Mononuclear cell (primary cell): Measurements from ENCODE around the gene MT1HL1. TPM values are rescaled to one million over a fixed set of nuclear protein-coding genes. Genes with fewer than 3 reads are reported as not detected.

Source experiments
- H3K27me3 ChIP-seq: 2 replicates; pipeline ENCODE4 v1.6.0; 2011; ENCODE audit warnings: low read length, control low read depth; ENCODE audit not compliant: insufficient read depth
- H3K4me1 ChIP-seq: 2 replicates; pipeline ENCODE4 v1.5.1; 2011; ENCODE audit warnings: mild to moderate bottlenecking, low read length, control low read depth; ENCODE audit not compliant: insufficient read depth
- H3K4me3 ChIP-seq: 2 replicates; pipeline ENCODE4 v1.5.1; 2011; ENCODE audit warnings: mild to moderate bottlenecking, low read length, moderate library complexity
- H3K9me3 ChIP-seq: 2 replicates; pipeline ENCODE4 v1.5.1; 2011; ENCODE audit warnings: low read depth, mild to moderate bottlenecking, control low read depth, low read length
- total RNA-seq: library from RNA; depleted of rRNA; stranded (reverse); fragments of >200 nt; gene quantifications from one replicate; pipeline ENCODE4 v1.2.3, GENCODE V29; 2012

MT1HL1 gene
- total RNA-seq, 1 donor: not detected

- H3K27me3 ChIP-seq: peaks cover 3% of the 10 kb centered on the region
Observed at GRCh38 chr1:237032029-237032428, 27.8 kb upstream of the MT1HL1 start.

DNA sequence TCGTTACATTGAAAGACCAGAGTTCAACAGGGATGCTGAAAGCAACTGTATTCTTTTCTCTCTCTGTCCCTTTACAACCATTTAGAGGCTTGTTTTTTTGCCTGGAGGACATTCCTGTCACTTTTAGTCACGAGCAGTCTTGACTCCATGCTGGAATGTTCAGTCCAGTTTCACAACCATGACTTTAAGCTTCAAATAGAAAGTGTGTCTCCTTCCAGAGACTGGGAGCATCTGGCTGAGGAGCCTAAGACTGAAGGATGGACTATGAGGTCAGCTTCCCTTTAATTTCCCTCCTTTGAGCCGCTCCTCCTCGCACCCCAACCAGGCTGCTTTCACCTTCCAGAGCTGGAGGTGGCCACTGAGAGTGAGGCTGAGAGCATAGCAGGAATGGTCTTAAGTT, 27.2 kb upstream of the MT1HL1 start:
- Histone ChIP-seq H3K4me1 (no peaks in the 10 kb centered on the region), H3K27me3 (peaks cover 3% of the 10 kb centered on the region), H3K9me3 (no peaks in the 10 kb centered on the region), H3K4me3 (no peak overlapping the region)

More at GRCh38 chr1:237032029-237032428, 27.8 kb upstream of the MT1HL1 start:
- no peak overlapping the region for H3K4me3 ChIP-seq
- no peaks in the 10 kb centered on the region for H3K4me1 ChIP-seq
- no peaks in the 10 kb centered on the region for H3K9me3 ChIP-seq

GRCh38 chr1:237029850-237030535, 25.8 kb upstream of the MT1HL1 start:
- no peaks in the 10 kb centered on the region for H3K9me3 ChIP-seq
- no peak overlapping the region for H3K4me3 ChIP-seq
- peaks cover 3% of the 10 kb centered on the region for H3K27me3 ChIP-seq
- no peaks in the 10 kb centered on the region for H3K4me1 ChIP-seq

GRCh38 chr1:237029240-237029639, 25.0 kb upstream of the MT1HL1 start:
- Histone ChIP-seq H3K9me3 (no peaks in the 10 kb centered on the region), H3K4me1 (no peaks in the 10 kb centered on the region), H3K27me3 (peaks cover 3% of the 10 kb centered on the region), H3K4me3 (no peak overlapping the region)

GRCh38 chr1:237025358-237026074, 21.3 kb upstream of the MT1HL1 start:
- H3K9me3 ChIP-seq: no peaks in the 10 kb centered on the region
- H3K27me3 ChIP-seq: peaks cover 3% of the 10 kb centered on the region
- no peak overlapping the region for H3K4me3 ChIP-seq
- no peaks in the 10 kb centered on the region for H3K4me1 ChIP-seq

DNA sequence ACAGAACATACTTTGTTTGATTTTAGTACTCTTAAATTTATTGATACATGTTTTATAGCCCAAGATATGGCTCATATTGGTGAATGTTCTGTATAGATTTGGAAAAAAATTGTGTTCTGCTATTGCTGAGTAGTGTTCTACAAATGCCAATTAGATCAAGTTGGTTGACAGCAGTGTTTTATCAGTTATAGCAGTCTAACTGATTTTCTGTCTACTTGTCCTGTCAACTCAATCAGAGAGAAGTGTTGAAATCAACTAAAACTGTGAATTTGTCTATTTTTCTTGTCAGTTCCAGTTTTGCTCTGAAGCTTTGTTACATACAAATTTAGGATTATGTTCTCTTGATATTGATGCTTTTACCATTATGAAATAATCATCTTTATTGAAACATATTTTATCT, 14.7 kb upstream of the MT1HL1 start:
- Histone ChIP-seq H3K9me3 (no peaks in the 10 kb centered on the region), H3K27me3 (no peaks in the 10 kb centered on the region), H3K4me1 (no peaks in the 10 kb centered on the region), H3K4me3 (no peak overlapping the region)

- H3K27me3 ChIP-seq: no peaks in the 10 kb centered on the region
- no peaks in the 10 kb centered on the region for H3K4me1 ChIP-seq
- no peak overlapping the region for H3K4me3 ChIP-seq
- H3K9me3 ChIP-seq: no peaks in the 10 kb centered on the region
Observed at GRCh38 chr1:237016626-237017025, 12.4 kb upstream of the MT1HL1 start.

- no peaks in the 10 kb centered on the region for H3K4me1 ChIP-seq
Observed at GRCh38 chr1:237013608-237014007, 9.4 kb upstream of the MT1HL1 start.

DNA sequence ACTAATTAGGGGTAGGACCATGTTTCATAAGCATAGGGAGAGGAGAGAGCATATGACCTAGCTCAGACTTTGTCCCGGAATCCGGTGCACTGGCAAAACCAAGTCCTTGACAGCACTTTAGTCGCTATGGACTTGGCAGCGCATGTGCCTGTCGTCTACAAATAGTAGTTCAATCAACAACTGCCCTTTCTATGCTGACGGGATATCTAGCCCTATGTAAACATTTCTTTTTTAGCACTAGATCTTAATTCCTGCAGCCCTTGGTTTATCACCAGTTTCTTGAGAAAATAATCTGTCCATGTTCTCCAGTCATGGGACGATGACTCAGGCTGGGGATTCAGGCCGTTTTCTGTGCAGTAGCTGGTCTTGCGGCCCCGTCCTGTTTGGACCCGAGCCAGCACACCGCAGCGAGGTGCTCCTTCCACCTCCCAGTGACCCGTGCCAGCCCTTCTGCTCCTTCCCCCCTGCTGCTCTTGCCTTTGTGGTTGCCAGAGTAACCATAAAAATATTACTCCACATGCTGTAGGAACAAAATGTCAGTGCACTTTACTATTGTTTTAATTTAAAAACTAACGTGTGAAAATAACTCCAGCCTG, 8.6 kb upstream of the MT1HL1 start:
- Histone ChIP-seq H3K4me1 (no peaks in the 10 kb centered on the region), H3K9me3 (no peaks in the 10 kb centered on the region), H3K27me3 (no peaks in the 10 kb centered on the region), H3K4me3 (no peak overlapping the region)

More at GRCh38 chr1:237013608-237014007, 9.4 kb upstream of the MT1HL1 start:
- H3K27me3 ChIP-seq: no peaks in the 10 kb centered on the region
- no peaks in the 10 kb centered on the region for H3K9me3 ChIP-seq
- H3K4me3 ChIP-seq: no peak overlapping the region

DNA sequence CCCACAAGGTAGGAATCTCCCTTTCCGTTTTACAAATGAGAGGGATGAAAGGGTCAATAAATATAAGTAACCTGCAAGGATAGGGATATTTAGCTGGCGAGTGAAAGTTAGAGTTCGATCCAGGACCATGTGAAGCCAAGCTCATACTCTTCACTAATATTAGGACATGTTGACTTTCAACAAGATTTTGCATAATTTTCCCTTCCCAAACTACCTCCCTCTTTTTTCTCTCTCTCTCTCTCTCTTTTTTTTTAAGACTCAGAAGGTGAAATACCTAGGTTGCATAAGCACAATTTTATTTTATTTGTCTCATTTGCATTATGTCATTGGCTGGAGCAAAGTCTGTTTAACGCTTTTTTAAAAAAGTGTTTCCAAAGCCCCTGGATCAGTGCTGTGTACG, 8.1 kb upstream of the MT1HL1 start:
- H3K27me3 ChIP-seq: no peaks in the 10 kb centered on the region
- no peak overlapping the region for H3K4me3 ChIP-seq
- no peaks in the 10 kb centered on the region for H3K9me3 ChIP-seq
- H3K4me1 ChIP-seq: no peaks in the 10 kb centered on the region

DNA sequence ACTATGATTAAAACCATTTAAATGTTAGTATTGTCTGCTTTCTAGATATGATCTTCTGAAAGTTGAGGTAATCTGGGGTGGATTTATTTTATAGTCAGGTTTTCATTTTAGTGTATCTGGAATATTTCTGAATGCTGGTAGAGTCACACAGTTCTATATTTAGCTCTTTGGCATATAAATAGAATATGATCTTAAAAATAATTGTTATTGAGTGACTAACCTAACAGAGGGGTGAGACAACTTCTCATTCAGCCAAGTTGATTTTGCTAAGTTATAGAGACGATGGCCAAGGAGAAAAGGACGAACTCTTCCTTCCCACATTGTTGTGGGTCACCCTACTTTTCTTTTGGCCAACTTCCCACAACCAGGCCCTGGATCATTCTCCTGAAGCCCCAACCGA, 7.2 kb upstream of the MT1HL1 start:
- Histone ChIP-seq H3K4me3 (no peak overlapping the region), H3K4me1 (no peaks in the 10 kb centered on the region), H3K9me3 (no peaks in the 10 kb centered on the region), H3K27me3 (no peaks in the 10 kb centered on the region)

GRCh38 chr1:237009611-237010010, 5.4 kb upstream of the MT1HL1 start:
- Histone ChIP-seq H3K9me3 (no peaks in the 10 kb centered on the region), H3K4me3 (no peak overlapping the region), H3K4me1 (no peaks in the 10 kb centered on the region), H3K27me3 (no peaks in the 10 kb centered on the region)

GRCh38 chr1:237007147-237007881, 3.1 kb upstream of the MT1HL1 start:
- Histone ChIP-seq H3K4me3 (no peak overlapping the region), H3K27me3 (no peaks in the 10 kb centered on the region), H3K9me3 (no peaks in the 10 kb centered on the region), H3K4me1 (no peaks in the 10 kb centered on the region)

DNA sequence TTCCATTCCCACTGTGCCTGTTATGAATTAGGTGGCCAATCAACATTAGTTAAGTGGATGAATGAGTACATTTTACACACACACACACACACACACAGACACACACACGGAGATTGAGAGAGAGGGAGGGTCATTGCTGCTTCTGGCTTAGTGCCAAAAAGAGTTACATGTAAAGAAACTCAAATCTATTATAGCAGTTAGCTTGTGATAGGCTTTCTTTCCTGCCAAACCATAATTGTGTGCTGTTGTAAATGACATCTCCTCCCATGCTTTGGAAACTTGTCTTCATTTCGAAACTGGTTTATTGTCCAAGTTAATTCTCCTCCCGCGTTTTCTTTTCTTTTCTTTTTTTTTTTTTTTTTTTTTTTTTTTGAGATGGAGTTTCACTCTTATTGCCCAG, 1.4 kb upstream of the MT1HL1 start:
- Histone ChIP-seq H3K4me1 (no peaks in the 10 kb centered on the region), H3K4me3 (no peak overlapping the region), H3K27me3 (no peaks in the 10 kb centered on the region), H3K9me3 (no peaks in the 10 kb centered on the region)

GRCh38 chr1:237003516-237003915, 725 bp downstream of the MT1HL1 start:
- H3K4me1 ChIP-seq: no peaks in the 10 kb centered on the region
- H3K27me3 ChIP-seq: no peaks in the 10 kb centered on the region
- H3K9me3 ChIP-seq: no peaks in the 10 kb centered on the region
- H3K4me3 ChIP-seq: no peak overlapping the region
